SHP77 (cell line): Measurements from ENCODE around the gene RNF157.
"Not testable (repeated sequence)": the region's sequence is repeated elsewhere in the genome, so short reads cannot be mapped to it uniquely, and the experiment has no call there.

Experiments
- DNase-seq, 2 experiments: peaks; one replicate each; lab custom pipeline; 2025; lab: John Stamatoyannopoulos, UW

The RNF157 gene

GRCh38 chr17:76270770-76271668 lies 30.7 kb upstream of the RNF157 start:
- no peak for DNase-seq

- no peak for DNase-seq
Measured at GRCh38 chr17:76270127-76270592, 29.9 kb upstream of the RNF157 start.

GRCh38 chr17:76268991-76269981 lies 29.0 kb upstream of the RNF157 start:
- no peak for DNase-seq

- DNase-seq: no peak
Measured at GRCh38 chr17:76268015-76268749, 27.9 kb upstream of the RNF157 start.

GRCh38 chr17:76267581-76268001 lies 27.3 kb upstream of the RNF157 start:
- not testable (repeated sequence) for DNase-seq

- no peak for DNase-seq
Measured at GRCh38 chr17:76267051-76267576, 26.8 kb upstream of the RNF157 start.

- no peak for DNase-seq
Measured at GRCh38 chr17:76266244-76266938, 26.1 kb upstream of the RNF157 start.

- DNase-seq: peak; percentile 32 to 60
Measured at GRCh38 chr17:76265624-76266243, 25.4 kb upstream of the RNF157 start.

GRCh38 chr17:76264755-76265623 lies 24.7 kb upstream of the RNF157 start, which contains the start of gene UBALD2:
TSS of gene UBALD2 (plus strand) at chr17:76265348. CDS start at chr17:76265506, 158 bp downstream.
- DNase-seq: peak; percentile 99 to 100

- DNase-seq: no peak
Measured at GRCh38 chr17:76264425-76264754, 24.1 kb upstream of the RNF157 start.

- no peak for DNase-seq
Measured at GRCh38 chr17:76263896-76264295, 23.6 kb upstream of the RNF157 start.

- DNase-seq: peak; percentile 62 to 74
Measured at GRCh38 chr17:76262732-76263344, 22.5 kb upstream of the RNF157 start.

- no peak for DNase-seq
Measured at GRCh38 chr17:76261421-76262215, 21.3 kb upstream of the RNF157 start.

GRCh38 chr17:76260669-76261068 lies 20.4 kb upstream of the RNF157 start:
- no peak for DNase-seq

- DNase-seq: no peak
Measured at GRCh38 chr17:76260220-76260619, 19.9 kb upstream of the RNF157 start.

GRCh38 chr17:76256430-76257050 lies 16.2 kb upstream of the RNF157 start:
- DNase-seq: not testable (repeated sequence)

GRCh38 chr17:76255801-76256429 lies 15.6 kb upstream of the RNF157 start:
- no peak for DNase-seq
